ENCODE data around the gene KIAA0232. TPM values are rescaled to one million over a fixed set of nuclear protein-coding genes. Genes with fewer than 3 reads are reported as not detected.
A peak's percentile ranks its signal among the peaks of the same experiment; 100 is the strongest.

The KIAA0232 gene
- total RNA-seq, 1 experiment from 2014 or later = 15.6 TPM

DNA sequence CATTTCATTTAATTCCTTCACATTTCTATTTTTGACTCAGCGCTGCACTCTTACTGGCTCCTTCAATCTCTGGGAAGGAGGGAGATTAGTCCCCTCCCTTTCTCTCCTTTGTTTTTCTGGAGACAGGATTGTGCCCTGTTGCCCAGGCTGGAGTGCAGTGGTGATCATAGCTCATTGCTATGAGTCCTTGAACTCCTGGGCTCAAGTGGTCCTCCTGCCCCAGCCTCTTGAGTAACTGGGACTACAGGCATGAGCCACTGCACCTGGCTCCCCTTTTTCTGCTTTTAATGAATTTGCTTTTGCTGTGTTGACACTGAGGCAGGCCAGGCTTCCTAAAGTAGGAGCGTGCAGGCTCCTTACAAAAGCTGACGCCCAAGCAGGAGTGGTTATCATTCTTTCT lies 137.6 kb downstream of the KIAA0232 start:
- peaks cover 21% of the 10 kb centered on the region for H3K36me3 Mint-ChIP-seq (ENCODE audit: insufficient read depth, unreplicated experiment)
- intact Hi-C loops (cut with micrococcal nuclease) = no loop called here
- no peak for DNase-seq (ENCODE audit: unreplicated experiment)
- peaks cover 17% of the 10 kb centered on the region for H3K4me1 Mint-ChIP-seq (ENCODE audit: insufficient read depth, unreplicated experiment)
- no peaks in the 10 kb centered on the region for H3K27me3 Mint-ChIP-seq (ENCODE audit: insufficient read depth, unreplicated experiment)
- CTCF ChIA-PET = interaction anchor here (0.7 to 1.4 kb wide), 3 partner anchors 10 to 1032 kb away, joined by 3 to 5 read pairs (median 3); partner anchors contain the start of gene TBC1D14
- no peak overlapping the region for H3K27ac Mint-ChIP-seq (ENCODE audit: low read depth, unreplicated experiment)
- no peaks in the 10 kb centered on the region for H3K9me3 Mint-ChIP-seq (ENCODE audit: unreplicated experiment)
- H3K4me3 Mint-ChIP-seq (ENCODE audit: unreplicated experiment) = no peak overlapping the region
- TF ChIP-seq, protein P1, sequence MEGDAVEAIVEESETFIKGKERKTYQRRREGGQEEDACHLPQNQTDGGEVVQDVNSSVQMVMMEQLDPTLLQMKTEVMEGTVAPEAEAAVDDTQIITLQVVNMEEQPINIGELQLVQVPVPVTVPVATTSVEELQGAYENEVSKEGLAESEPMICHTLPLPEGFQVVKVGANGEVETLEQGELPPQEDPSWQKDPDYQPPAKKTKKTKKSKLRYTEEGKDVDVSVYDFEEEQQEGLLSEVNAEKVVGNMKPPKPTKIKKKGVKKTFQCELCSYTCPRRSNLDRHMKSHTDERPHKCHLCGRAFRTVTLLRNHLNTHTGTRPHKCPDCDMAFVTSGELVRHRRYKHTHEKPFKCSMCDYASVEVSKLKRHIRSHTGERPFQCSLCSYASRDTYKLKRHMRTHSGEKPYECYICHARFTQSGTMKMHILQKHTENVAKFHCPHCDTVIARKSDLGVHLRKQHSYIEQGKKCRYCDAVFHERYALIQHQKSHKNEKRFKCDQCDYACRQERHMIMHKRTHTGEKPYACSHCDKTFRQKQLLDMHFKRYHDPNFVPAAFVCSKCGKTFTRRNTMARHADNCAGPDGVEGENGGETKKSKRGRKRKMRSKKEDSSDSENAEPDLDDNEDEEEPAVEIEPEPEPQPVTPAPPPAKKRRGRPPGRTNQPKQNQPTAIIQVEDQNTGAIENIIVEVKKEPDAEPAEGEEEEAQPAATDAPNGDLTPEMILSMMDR (IDR thresholded peaks at IDR 0.05; ENCODE audit: unreplicated experiment) = no peak
- no TSS peak for BruUV-seq (replicated peaks)
- POLR2A ChIA-PET = interaction anchor here (1.5 kb wide), 1 partner anchor 148 kb away, joined by 5 read pairs; the partner anchor contains the start of gene GRPEL1

DNA sequence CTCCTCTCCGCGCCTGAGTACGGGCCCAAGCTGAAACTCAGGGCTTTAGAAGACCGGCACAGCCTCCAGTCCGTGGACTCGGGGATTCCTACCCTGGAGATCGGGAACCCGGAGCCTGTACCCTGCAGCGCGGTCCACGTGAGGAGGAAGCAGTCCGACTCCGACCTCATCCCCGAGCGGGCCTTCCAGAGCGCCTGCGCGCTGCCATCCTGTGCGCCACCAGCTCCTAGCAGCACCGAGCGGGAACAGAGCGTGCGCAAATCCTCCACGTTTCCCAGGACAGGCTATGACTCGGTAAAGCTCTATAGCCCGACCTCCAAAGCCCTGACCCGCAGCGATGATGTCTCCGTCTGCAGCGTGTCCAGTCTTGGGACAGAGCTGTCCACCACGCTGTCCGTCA lies 141.0 kb downstream of the KIAA0232 start:
- H3K27me3 Mint-ChIP-seq (ENCODE audit: insufficient read depth, unreplicated experiment) = no peaks in the 10 kb centered on the region
- DNase-seq (ENCODE audit: unreplicated experiment) = no peak
- H3K36me3 Mint-ChIP-seq (ENCODE audit: insufficient read depth, unreplicated experiment) = peaks cover 38% of the 10 kb centered on the region
- POLR2A ChIA-PET = interaction anchor here (0.6 to 0.7 kb wide), 2 partner anchors 12 to 22 kb away, joined by 3 to 5 read pairs; no protein-coding TSS in a partner anchor
- intact Hi-C loops (cut with micrococcal nuclease) = no loop called here
- CTCF ChIA-PET = no interaction called here
- TSS peak; percentile 57 for BruUV-seq (replicated peaks)
- H3K9me3 Mint-ChIP-seq (ENCODE audit: unreplicated experiment) = no peaks in the 10 kb centered on the region
- H3K27ac Mint-ChIP-seq (ENCODE audit: low read depth, unreplicated experiment) = no peak overlapping the region
- TF ChIP-seq, protein P1 (IDR thresholded peaks at IDR 0.05; ENCODE audit: unreplicated experiment) = no peak
- no peak overlapping the region for H3K4me3 Mint-ChIP-seq (ENCODE audit: unreplicated experiment)
- no peaks in the 10 kb centered on the region for H3K4me1 Mint-ChIP-seq (ENCODE audit: insufficient read depth, unreplicated experiment)

DNA sequence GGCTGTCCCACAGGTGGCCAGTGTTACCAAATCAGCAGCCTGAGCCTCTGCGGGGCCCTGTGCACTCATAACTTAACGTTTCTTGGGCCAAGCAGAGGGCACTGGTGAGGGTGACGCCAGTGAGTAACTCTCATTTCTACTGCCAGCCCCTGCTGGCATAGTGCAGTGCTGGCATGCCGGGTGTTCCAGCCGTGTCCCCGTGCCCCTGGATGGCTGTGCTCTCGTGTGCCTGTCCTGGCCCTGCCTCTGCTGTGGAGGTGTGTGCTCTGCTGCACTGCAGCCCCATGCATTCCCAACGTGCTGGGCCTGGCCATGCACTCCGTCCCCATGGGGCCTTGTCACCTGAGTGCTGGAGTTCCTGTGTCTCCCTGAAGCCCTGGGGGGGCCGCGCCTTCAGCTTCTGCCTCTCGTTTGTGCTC lies 141.8 kb downstream of the KIAA0232 start:
- no peaks in the 10 kb centered on the region for H3K4me1 Mint-ChIP-seq (ENCODE audit: insufficient read depth, unreplicated experiment)
- ChIA-PET CTCF (no interaction called here), POLR2A (interaction anchor here (0.6 kb wide), 1 partner anchor 13 kb away, joined by 5 read pairs; no protein-coding TSS in a partner anchor)
- TF ChIP-seq, protein P1 (IDR thresholded peaks at IDR 0.05; ENCODE audit: unreplicated experiment) = no peak
- no peaks in the 10 kb centered on the region for H3K9me3 Mint-ChIP-seq (ENCODE audit: unreplicated experiment)
- no TSS peak for BruUV-seq (replicated peaks)
- H3K4me3 Mint-ChIP-seq (ENCODE audit: unreplicated experiment) = no peak overlapping the region
- intact Hi-C loops (cut with micrococcal nuclease) = no loop called here
- no peak for DNase-seq (ENCODE audit: unreplicated experiment)
- no peak overlapping the region for H3K27ac Mint-ChIP-seq (ENCODE audit: low read depth, unreplicated experiment)
- H3K27me3 Mint-ChIP-seq (ENCODE audit: insufficient read depth, unreplicated experiment) = no peaks in the 10 kb centered on the region
- H3K36me3 Mint-ChIP-seq (ENCODE audit: insufficient read depth, unreplicated experiment) = peaks cover 43% of the 10 kb centered on the region

DNA sequence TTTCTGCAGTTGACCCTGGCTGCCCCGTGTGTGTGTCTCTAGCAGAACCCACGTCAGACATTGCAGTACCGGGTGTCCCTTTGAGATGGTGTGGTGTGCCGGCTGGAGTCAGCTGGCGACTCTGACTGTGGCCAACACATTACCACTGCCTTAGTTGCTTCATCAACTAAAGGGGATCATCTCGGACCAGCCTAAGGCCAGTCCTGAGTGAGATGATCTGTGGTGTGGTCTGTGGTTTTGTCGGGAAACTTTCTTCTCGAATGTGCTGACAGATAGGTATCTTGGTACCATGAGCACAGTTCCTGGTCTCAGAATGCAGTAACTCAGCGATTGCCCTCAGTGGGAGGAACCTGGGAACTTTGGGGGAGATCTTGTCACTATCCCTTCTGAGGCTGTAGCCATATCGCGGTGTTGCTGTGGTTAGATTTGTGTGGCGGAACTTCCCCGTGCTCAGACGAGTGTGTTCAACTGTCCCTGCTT lies 142.9 kb downstream of the KIAA0232 start:
- TF ChIP-seq, protein P1 (IDR thresholded peaks at IDR 0.05; ENCODE audit: unreplicated experiment) = no peak
- no peaks in the 10 kb centered on the region for H3K27me3 Mint-ChIP-seq (ENCODE audit: insufficient read depth, unreplicated experiment)
- H3K4me3 Mint-ChIP-seq (ENCODE audit: unreplicated experiment) = no peak overlapping the region
- intact Hi-C loops (cut with micrococcal nuclease) = no loop called here
- POLR2A ChIA-PET = no interaction called here
- no peaks in the 10 kb centered on the region for H3K9me3 Mint-ChIP-seq (ENCODE audit: unreplicated experiment)
- CTCF ChIA-PET = no interaction called here
- DNase-seq (ENCODE audit: unreplicated experiment) = no peak
- BruUV-seq (replicated peaks) = no TSS peak
- peaks cover 48% of the 10 kb centered on the region for H3K36me3 Mint-ChIP-seq (ENCODE audit: insufficient read depth, unreplicated experiment)
- H3K27ac Mint-ChIP-seq (ENCODE audit: low read depth, unreplicated experiment) = no peak overlapping the region
- no peaks in the 10 kb centered on the region for H3K4me1 Mint-ChIP-seq (ENCODE audit: insufficient read depth, unreplicated experiment)
